Endothelial cell of umbilical vein (primary cell): Measurements from ENCODE around the gene TBC1D5. TPM values are rescaled to one million over a fixed set of nuclear protein-coding genes. Genes with fewer than 3 reads are reported as not detected.

Experiments
- BruUV-seq: library from RNA; stranded (reverse); fragments of 400-500 nt; replicated peaks from 2 replicates; lab custom pipeline; 2021; lab: Mats Ljungman, UMichigan
- CTCF ChIA-PET: fragments of 300-600, 350-600 bp; sonication (Branson Sonifier 250); formaldehyde crosslinking; loops from one replicate; lab custom pipeline; 2021; ENCODE audit warnings: antibody characterized with exemption, inconsistent platforms; lab: Charles Lee
- POLR2A ChIA-PET: fragments of 300-600, 350-600 bp; sonication (Branson Sonifier 250); formaldehyde crosslinking; loops from one replicate; lab custom pipeline; 2021; ENCODE audit warnings: antibody characterized with exemption, inconsistent platforms; lab: Charles Lee
- DNase-seq: peaks from one replicate; pipeline ENCODE4 v3.0.0-alpha.2; 2011; ENCODE audit warnings: low read depth, low spot score
- FAIRE-seq: peaks from 2 replicates; lab custom pipeline; 2011; peaks lifted over from hg19 to GRCh38; lab: Jason Lieb, UNC
- H2AFZ ChIP-seq: 2 replicates; pipeline ENCODE4 v1.6.0; 2012; ENCODE audit warnings: low read depth, low read length, control low read depth, inconsistent platforms
- H3K27ac ChIP-seq: 2 replicates; pipeline ENCODE4 v1.5.1; 2011; ENCODE audit warnings: low read depth, mild to moderate bottlenecking, control low read depth, low read length, moderate library complexity; ENCODE audit not compliant: insufficient read depth
- H3K27me3 ChIP-seq, 2 experiments: 2 replicates each; pipeline versions ENCODE4 v1.6.0 to v1.6.1; 2011; ENCODE audit warnings: low read length in 2 of 2, mixed read lengths in 1 of 2; ENCODE audit not compliant: control insufficient read depth in 2 of 2, insufficient read depth in 2 of 2
- H3K36me3 ChIP-seq, 2 experiments: 2 replicates in 1 of 2; 3 replicates in 1 of 2; pipeline ENCODE4 v1.5.1; 2011; ENCODE audit warnings: low read length in 2 of 2, mild to moderate bottlenecking in 1 of 2, moderate library complexity in 1 of 2; ENCODE audit not compliant: control insufficient read depth in 2 of 2, insufficient read depth in 2 of 2; ENCODE audit errors: extremely low read depth in 1 of 2
- H3K4me1 ChIP-seq: 3 replicates; pipeline ENCODE4 v1.5.1; 2011; ENCODE audit warnings: mild to moderate bottlenecking, low read length; ENCODE audit not compliant: control insufficient read depth, insufficient read depth; ENCODE audit errors: extremely low read depth
- H3K4me2 ChIP-seq: 2 replicates; pipeline ENCODE4 v1.6.1; 2011; ENCODE audit warnings: low read length, control low read depth, mixed read lengths; ENCODE audit not compliant: insufficient read depth
- H3K4me3 ChIP-seq, 3 experiments: fragments of 200-600 bp in 1 of 3; sonication (generic), shearing (Covaris generic) in 1 of 3; replicated peaks in 1 of 3; 2 replicates each; pipeline ENCODE4 v1.5.1; 2011 to 2016; ENCODE audit warnings: control low read depth in 3 of 3, low read length in 3 of 3, mild to moderate bottlenecking in 2 of 3, inconsistent platforms in 1 of 3, low read depth in 1 of 3, moderate library complexity in 1 of 3; ENCODE audit not compliant: insufficient read depth in 1 of 3
- H3K79me2 ChIP-seq: 2 replicates; pipeline ENCODE4 v1.6.0; 2012; ENCODE audit warnings: low read length, inconsistent platforms; ENCODE audit not compliant: control insufficient read depth, insufficient read depth
- H3K9ac ChIP-seq: replicated peaks from 2 replicates; pipeline ENCODE3; 2011; ENCODE audit warnings: low read length, control low read depth; ENCODE audit not compliant: insufficient read depth; ENCODE audit errors: extremely low read depth
- H3K9me1 ChIP-seq: replicated peaks from 3 replicates; pipeline ENCODE4 v1.6.0; 2011; ENCODE audit warnings: mild to moderate bottlenecking, low read length; ENCODE audit not compliant: control insufficient read depth, insufficient read depth; ENCODE audit errors: extremely low read depth
- H3K9me3 ChIP-seq: replicated peaks from 2 replicates; pipeline ENCODE4 v1.5.1; 2012; ENCODE audit warnings: low read length, inconsistent platforms; ENCODE audit not compliant: control insufficient read depth, insufficient read depth
- H4K20me1 ChIP-seq: replicated peaks from 2 replicates; pipeline ENCODE3; 2011; ENCODE audit warnings: mild to moderate bottlenecking, low read length; ENCODE audit not compliant: control insufficient read depth, insufficient read depth; ENCODE audit errors: extremely low read depth
- FOS ChIP-seq: IDR thresholded peaks from 2 replicates; pipeline ENCODE4 v1.6.1; 2011; ENCODE audit warnings: mild to moderate bottlenecking, low read length, moderate library complexity, borderline replicate concordance; ENCODE audit not compliant: insufficient read depth
- GATA2 ChIP-seq: IDR thresholded peaks from 2 replicates; pipeline ENCODE4 v1.7.0; 2011; ENCODE audit warnings: low read depth, mild to moderate bottlenecking, moderate library complexity, mixed read lengths, low read length; ENCODE audit not compliant: insufficient read length, insufficient read depth
- JUN ChIP-seq: IDR thresholded peaks from 2 replicates; pipeline ENCODE4 v1.6.1; 2011; ENCODE audit warnings: borderline replicate concordance, low read depth; ENCODE audit not compliant: insufficient read length, insufficient read depth
- POLR2A ChIP-seq: IDR thresholded peaks from 2 replicates; pipeline ENCODE4 v1.6.1; 2012; ENCODE audit warnings: low read depth, mild to moderate bottlenecking, control low read depth, low read length
- dilution Hi-C: fragments of 300-500 bp; cut with MboI; formaldehyde crosslinking; loops from one replicate; pipeline ENCODE4 v1.15.0; 2019; ENCODE audit warnings: low sequenced_read_pairs; ENCODE audit not compliant: extremely low pct_ligation_motif_present
- intact Hi-C: fragments of 100-400 bp; cut with micrococcal nuclease; formaldehyde crosslinking; loops from one replicate; pipeline ENCODE4 v1.10.0; 2022
- polyA plus RNA-seq, 4 experiments: library from polyadenylated mRNA; depleted of rRNA in 3 of 4; stranded (reverse) in 3 of 4; unstranded in 1 of 4; fragments of >200 nt; gene quantifications; 2 replicates each; pipeline versions ENCODE4 v1.2.1 to v1.2.3, GENCODE V29; 2011 to 2012; ENCODE audit warnings: missing spikeins in 1 of 4
- total RNA-seq: library from RNA; stranded (reverse); gene quantifications from 2 replicates; pipeline ENCODE4 v1.2.3, GENCODE V29; 2021
- TF ChIP-seq, protein P1 (sequence below): IDR thresholded peaks from 2 replicates; pipeline ENCODE4 v1.6.1; 2011; ENCODE audit not compliant: insufficient read depth, insufficient read length
- TF ChIP-seq, protein P2 (sequence below), 2 donors: IDR thresholded peaks; 1 replicate in 1 of 2; 2 replicates in 1 of 2; pipeline ENCODE4 v1.5.1; 2011; ENCODE audit warnings: low read length in 2 of 2, mild to moderate bottlenecking in 2 of 2, moderate library complexity in 2 of 2, control low read depth in 1 of 2, inconsistent platforms in 1 of 2, low read depth in 1 of 2; ENCODE audit not compliant: insufficient read depth in 1 of 2; ENCODE audit errors: extremely low read depth in 1 of 2

TBC1D5 gene
- total and polyA plus RNA-seq, 2 donors (not counting 3 experiments of a cell fraction or from before 2014, with no cell fraction given), result 17.5 to 44.7 TPM

DNA sequence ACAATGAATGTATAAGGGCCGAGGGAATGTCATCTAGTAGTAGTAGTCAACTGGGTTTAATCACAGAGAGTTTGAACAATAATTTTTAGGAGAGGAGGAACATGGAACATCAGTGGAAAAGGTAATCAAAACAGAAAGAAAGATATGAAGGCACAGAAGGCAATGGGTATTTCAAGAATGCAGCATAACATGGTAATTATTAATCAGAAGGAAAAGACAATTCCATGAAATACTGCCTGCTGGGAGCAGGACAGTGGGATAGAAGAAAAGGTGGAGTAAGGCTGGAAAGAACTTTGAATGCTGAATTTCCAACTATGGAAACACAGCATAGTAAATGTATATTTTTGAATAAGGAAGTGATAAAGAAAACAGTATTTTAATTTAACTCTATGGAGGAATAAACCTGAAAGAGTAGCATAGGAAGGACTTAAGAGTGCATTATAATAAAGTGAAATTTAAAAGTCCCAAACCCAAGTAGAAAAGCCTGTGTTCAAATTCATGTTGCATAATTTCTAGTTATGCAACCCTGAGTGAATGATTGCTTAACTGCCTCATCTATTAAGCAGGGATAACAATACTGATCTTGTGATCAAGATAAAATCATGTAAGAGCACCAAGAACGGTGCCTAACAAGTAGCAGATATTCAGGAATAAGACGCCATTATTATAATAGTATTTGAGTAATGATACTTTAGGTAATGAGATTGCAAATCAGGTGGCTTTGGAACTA, 357.7 kb downstream of the TBC1D5 start:
- Histone ChIP-seq H3K9me1 (no peaks in the 10 kb centered on the region), H3K36me3 (no peaks in the 10 kb centered on the region), H3K4me1 (no peaks in the 10 kb centered on the region), H3K79me2 (no peaks in the 10 kb centered on the region), H4K20me1 (no peaks in the 10 kb centered on the region), H3K9ac (no peak overlapping the region), H3K9me3 (no peaks in the 10 kb centered on the region), H3K27me3 (no peaks in the 10 kb centered on the region), H3K27ac (no peak overlapping the region), H3K4me3 (no peak overlapping the region), H3K4me2 (no peak overlapping the region), H2AFZ (no peak overlapping the region)
- dilution Hi-C loops, result no loop called here
- BruUV-seq, result no TSS peak
- DNase-seq (no peak), FAIRE-seq (no peak)
- intact Hi-C loops, result no loop called here
- CTCF ChIA-PET, result interaction anchor here (1.1 kb wide), 1 partner anchor 8 kb away, joined by 3 read pairs; no protein-coding TSS in a partner anchor
- POLR2A ChIA-PET, result no interaction called here
- TF ChIP-seq, protein P1, sequence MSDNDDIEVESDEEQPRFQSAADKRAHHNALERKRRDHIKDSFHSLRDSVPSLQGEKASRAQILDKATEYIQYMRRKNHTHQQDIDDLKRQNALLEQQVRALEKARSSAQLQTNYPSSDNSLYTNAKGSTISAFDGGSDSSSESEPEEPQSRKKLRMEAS, result no peak
- TF ChIP-seq FOS, result no peak
- no peak for TF ChIP-seq POLR2A
- no peak for TF ChIP-seq GATA2
- no peak for TF ChIP-seq JUN
- TF ChIP-seq, protein P2, sequence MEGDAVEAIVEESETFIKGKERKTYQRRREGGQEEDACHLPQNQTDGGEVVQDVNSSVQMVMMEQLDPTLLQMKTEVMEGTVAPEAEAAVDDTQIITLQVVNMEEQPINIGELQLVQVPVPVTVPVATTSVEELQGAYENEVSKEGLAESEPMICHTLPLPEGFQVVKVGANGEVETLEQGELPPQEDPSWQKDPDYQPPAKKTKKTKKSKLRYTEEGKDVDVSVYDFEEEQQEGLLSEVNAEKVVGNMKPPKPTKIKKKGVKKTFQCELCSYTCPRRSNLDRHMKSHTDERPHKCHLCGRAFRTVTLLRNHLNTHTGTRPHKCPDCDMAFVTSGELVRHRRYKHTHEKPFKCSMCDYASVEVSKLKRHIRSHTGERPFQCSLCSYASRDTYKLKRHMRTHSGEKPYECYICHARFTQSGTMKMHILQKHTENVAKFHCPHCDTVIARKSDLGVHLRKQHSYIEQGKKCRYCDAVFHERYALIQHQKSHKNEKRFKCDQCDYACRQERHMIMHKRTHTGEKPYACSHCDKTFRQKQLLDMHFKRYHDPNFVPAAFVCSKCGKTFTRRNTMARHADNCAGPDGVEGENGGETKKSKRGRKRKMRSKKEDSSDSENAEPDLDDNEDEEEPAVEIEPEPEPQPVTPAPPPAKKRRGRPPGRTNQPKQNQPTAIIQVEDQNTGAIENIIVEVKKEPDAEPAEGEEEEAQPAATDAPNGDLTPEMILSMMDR (IDR thresholded peaks at IDR 0.05; ENCODE audit: extremely low read depth in 1 of 2, insufficient read depth in 1 of 2, low read depth in 1 of 2, low read length in 2 of 2), result no peak
